Duodenal mucosa (tissue), 2 donors: ENCODE results near the gene PATJ.

Source experiments
- H3K27ac ChIP-seq: one replicate; pipeline ENCODE4 v1.7.0; 2013; ENCODE audit warnings: low read depth, low read length
- H3K27me3 ChIP-seq, 2 donors: one replicate each; pipeline ENCODE4 v1.7.0; 2013; ENCODE audit warnings: low read length in 2 of 2, control low read depth in 1 of 2; ENCODE audit not compliant: insufficient read depth in 2 of 2, control insufficient read depth in 1 of 2
- H3K36me3 ChIP-seq, 2 donors: one replicate each; pipeline ENCODE4 v1.7.0; 2013; ENCODE audit warnings: low read length in 2 of 2, control low read depth in 1 of 2; ENCODE audit not compliant: insufficient read depth in 2 of 2, control insufficient read depth in 1 of 2
- H3K4me1 ChIP-seq, 2 donors: one replicate each; pipeline ENCODE4 v1.7.0; 2013; ENCODE audit warnings: low read length in 2 of 2, control low read depth in 1 of 2; ENCODE audit not compliant: insufficient read depth in 2 of 2, control insufficient read depth in 1 of 2
- H3K4me3 ChIP-seq, 2 donors: one replicate each; pipeline ENCODE4 v1.7.0; 2013; ENCODE audit warnings: low read length in 2 of 2, low read depth in 1 of 2
- H3K9ac ChIP-seq, 2 donors: one replicate each; pipeline ENCODE4 v1.7.0; 2013; ENCODE audit warnings: low read length in 2 of 2, low read depth in 1 of 2
- H3K9me3 ChIP-seq, 2 donors: one replicate each; pipeline ENCODE4 v1.7.0; 2013; ENCODE audit warnings: low read length in 2 of 2, control low read depth in 1 of 2; ENCODE audit not compliant: control insufficient read depth in 1 of 2

Gene PATJ

DNA sequence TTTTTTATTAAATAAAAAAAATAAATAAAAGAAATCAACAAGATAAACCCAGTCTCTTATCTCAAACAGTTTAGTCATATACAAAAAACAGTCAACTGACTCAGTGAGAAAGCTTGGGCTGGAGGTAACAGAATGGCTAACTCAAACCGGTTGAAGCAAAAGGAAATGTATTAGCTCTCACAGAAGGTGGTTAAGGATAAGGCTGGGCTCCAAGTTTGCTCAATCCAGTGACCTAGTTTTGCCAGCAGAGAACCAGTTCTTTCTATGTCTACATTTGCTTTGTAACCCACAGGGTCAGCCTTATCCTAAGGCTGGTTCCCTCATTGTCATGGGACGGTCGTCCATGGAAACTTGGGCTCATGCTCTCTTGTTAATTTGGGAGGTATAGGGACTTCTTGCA, 307.9 kb downstream of the PATJ start:
- no peak overlapping the region for H3K9ac ChIP-seq
- H3K36me3 ChIP-seq, result peaks cover 9 to 10% of the 10 kb centered on the region in 2 donors
- H3K4me1 ChIP-seq, result no peaks in the 10 kb centered on the region

DNA sequence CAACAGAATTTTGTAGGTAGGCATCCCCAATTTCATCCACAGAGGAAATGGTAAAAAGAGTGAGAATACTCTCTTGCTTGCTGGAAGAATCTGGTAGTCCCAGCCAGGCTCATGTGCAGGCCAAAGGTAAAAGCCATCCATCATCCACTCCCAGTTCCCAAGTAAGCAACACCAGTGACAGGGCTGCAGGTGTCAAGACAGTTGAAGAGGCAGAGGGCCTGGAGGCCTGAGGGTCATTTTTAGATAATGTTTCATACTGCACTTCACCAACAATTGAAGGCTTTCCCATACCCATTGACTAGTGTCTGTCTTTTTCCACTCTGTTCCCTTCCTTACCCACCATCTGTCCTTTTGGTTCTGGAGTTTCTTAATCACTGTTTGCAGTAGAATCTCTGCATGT, 310.7 kb downstream of the PATJ start:
- H3K9me3 ChIP-seq, result no peaks in the 10 kb centered on the region
- no peak overlapping the region for H3K9ac ChIP-seq
- H3K4me1 ChIP-seq, result no peaks in the 10 kb centered on the region
- H3K4me3 ChIP-seq, result no peak overlapping the region
- H3K27me3 ChIP-seq, result no peaks in the 10 kb centered on the region
- H3K36me3 ChIP-seq, result peaks cover 9 to 10% of the 10 kb centered on the region in 2 donors
- H3K27ac ChIP-seq, result no peak overlapping the region

More for the DNA sequence above, 307.9 kb downstream of the PATJ start:
- H3K9me3 ChIP-seq, result no peaks in the 10 kb centered on the region
- H3K4me3 ChIP-seq, result no peak overlapping the region
- no peak overlapping the region for H3K27ac ChIP-seq
- no peaks in the 10 kb centered on the region for H3K27me3 ChIP-seq

DNA sequence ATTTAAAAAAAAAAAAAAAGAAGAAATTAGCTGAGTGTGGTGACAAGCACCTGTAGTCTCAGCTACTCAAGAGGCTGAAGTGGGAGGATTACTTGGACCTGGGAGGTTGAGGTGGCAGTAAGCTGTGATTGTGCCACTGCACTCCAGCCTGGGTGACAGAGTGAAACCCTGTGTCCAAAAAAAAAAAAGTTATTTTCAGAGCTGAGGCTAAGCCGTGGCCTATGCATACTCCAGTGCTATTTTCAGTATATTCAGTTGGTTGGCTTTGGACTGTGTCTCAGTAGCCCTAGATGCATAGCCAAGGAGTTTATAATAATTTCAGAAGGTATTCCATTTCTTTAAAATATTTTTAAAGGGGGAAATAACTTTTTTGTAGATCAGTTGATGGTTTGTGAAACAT, 311.9 kb downstream of the PATJ start:
- Histone ChIP-seq H3K36me3 (peaks cover 9 to 10% of the 10 kb centered on the region in 2 donors), H3K9me3 (no peaks in the 10 kb centered on the region), H3K9ac (no peak overlapping the region), H3K4me3 (no peak overlapping the region), H3K27ac (no peak overlapping the region), H3K27me3 (no peaks in the 10 kb centered on the region), H3K4me1 (no peaks in the 10 kb centered on the region)

DNA sequence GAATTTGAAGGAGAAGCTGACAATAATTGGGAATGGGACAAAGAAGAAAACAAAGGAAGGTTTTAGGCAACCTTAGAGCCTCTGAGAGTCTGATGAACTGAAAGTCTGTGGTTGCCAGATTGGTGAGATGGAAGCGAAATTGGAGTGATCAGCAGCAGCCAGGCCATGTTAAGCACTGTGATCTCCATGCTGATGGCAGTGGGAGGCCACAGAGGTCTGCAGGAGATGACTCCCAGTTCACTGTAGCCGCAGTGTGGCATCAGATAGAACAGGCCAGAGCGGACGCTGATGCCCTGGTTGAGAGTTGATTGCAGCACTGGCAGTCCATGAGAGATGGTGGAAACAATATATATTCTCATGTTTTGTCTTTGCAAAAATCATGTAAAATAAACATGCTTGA, 314.9 kb downstream of the PATJ start:
- no peak overlapping the region for H3K4me3 ChIP-seq
- no peaks in the 10 kb centered on the region for H3K4me1 ChIP-seq
- no peaks in the 10 kb centered on the region for H3K9me3 ChIP-seq
- peaks cover 0 to 3% of the 10 kb centered on the region in 2 donors for H3K36me3 ChIP-seq
- no peak overlapping the region for H3K27ac ChIP-seq
- H3K27me3 ChIP-seq, result no peaks in the 10 kb centered on the region
- no peak overlapping the region for H3K9ac ChIP-seq

DNA sequence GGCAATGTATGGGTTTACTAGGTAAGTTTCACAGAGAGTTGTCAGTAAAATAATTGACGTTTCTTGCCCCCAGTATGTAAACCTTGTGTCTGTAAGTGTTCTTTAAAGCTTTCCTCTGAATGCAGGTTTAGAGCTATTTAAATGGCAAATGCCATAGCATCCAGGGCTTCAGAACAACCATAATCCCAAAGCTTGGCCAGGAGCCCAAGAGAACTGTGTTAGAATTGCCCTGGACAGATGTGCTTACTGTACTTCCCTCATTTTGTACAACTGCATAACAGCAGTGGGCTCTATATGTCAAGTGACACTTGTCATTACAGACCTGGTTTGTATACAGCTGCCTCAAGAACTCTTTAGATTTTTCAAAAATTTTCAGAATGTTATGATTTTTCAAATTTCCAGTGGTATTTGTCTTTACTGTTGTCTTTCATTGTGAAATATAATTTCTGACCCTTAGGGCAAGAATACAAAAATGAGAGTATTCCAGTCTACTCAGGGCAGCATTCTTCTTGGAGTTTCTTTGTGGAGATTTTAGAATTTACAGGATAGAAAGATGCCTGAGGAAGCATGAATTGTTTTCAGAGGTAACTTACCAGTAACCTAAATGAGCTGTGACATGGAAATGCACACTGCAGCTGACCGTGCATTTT, 315.5 kb downstream of the PATJ start:
- H3K27me3 ChIP-seq, result no peaks in the 10 kb centered on the region
- H3K27ac ChIP-seq, result no peak overlapping the region
- no peaks in the 10 kb centered on the region for H3K4me1 ChIP-seq
- peaks cover 0 to 3% of the 10 kb centered on the region in 2 donors for H3K36me3 ChIP-seq
- no peak overlapping the region for H3K4me3 ChIP-seq
- H3K9me3 ChIP-seq, result no peaks in the 10 kb centered on the region
- no peak overlapping the region for H3K9ac ChIP-seq

DNA sequence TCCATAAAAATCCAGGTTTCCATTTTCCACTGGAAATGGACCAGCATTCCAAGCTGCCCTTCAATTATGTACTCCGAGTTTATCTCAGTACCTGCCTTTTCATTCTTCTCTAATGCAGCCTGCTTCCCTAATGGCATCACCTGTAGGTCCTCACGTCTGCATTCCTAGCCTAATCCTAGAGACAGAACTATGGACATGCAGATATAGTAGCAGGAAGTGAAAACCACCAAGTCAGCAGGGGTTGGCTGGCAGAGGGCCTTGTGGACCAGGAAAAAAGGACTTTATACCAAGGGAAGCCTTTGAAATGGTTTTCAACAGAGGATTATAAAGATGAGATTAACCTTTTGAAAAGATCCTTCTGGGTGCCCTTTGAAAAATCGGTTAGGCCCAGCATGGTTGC, 316.7 kb downstream of the PATJ start:
- Histone ChIP-seq H3K4me1 (no peaks in the 10 kb centered on the region), H3K27ac (no peak overlapping the region), H3K9me3 (peaks cover 0 to 4% of the 10 kb centered on the region in 2 donors), H3K4me3 (no peak overlapping the region), H3K36me3 (no peaks in the 10 kb centered on the region), H3K9ac (no peak overlapping the region), H3K27me3 (no peaks in the 10 kb centered on the region)

DNA sequence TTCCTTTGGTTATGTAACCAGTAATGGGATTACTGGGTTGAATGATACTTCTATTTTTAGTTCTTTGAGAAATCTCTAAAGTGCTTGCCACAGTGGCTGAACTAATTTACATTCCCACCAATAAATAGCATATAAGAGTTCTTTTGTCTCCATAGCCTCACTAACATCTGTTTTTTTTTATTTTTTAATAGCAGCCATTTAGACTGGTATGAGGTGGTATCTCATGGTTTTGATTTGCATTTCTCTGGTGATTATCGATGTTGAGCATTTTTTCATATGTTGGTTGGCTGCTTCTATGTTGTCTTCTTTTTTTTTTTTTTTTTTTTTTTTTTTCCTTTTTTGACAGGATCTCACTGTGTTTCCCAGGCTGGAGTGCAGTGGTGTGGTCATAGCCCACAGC, 319.8 kb downstream of the PATJ start:
- peaks cover 4 to 7% of the 10 kb centered on the region in 2 donors for H3K9me3 ChIP-seq
- H3K4me1 ChIP-seq, result no peaks in the 10 kb centered on the region
- no peak overlapping the region for H3K9ac ChIP-seq
- H3K27ac ChIP-seq, result no peak overlapping the region
- H3K36me3 ChIP-seq, result no peaks in the 10 kb centered on the region
- H3K27me3 ChIP-seq, result no peaks in the 10 kb centered on the region
- H3K4me3 ChIP-seq, result no peak overlapping the region

DNA sequence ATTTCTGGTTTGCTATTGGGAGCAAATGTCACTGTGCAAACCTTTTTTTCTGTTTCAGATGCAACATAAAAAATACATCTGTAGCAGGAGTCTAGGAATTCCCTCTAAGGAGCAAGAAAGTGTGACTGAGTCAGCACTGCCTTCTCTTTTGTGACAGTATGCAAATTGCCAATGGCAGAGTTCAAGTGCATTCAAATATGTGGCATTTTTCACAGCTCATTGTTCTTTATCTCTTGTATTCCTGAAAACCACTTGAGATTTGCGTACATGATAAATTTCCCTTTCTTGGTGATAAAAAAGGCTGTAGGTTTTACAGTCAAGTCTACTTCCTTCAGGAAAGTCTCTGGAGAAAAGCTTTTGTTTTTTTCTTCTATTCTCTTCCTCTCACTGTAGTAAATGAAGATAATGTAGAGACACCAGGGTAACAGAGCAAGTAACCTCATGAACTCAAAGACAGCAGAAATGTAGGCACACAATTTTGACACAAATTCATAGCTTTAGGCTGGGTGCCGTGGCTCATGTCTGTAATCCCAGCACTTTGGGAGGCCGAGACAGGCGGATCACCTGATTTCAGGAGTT, 322.6 kb downstream of the PATJ start:
- H3K4me3 ChIP-seq, result no peak overlapping the region
- no peaks in the 10 kb centered on the region for H3K27me3 ChIP-seq
- H3K9ac ChIP-seq, result no peak overlapping the region
- H3K9me3 ChIP-seq, result peaks cover 4 to 7% of the 10 kb centered on the region in 2 donors
- H3K4me1 ChIP-seq, result no peaks in the 10 kb centered on the region
- H3K36me3 ChIP-seq, result peaks cover 0 to 4% of the 10 kb centered on the region in 2 donors
- no peak overlapping the region for H3K27ac ChIP-seq

DNA sequence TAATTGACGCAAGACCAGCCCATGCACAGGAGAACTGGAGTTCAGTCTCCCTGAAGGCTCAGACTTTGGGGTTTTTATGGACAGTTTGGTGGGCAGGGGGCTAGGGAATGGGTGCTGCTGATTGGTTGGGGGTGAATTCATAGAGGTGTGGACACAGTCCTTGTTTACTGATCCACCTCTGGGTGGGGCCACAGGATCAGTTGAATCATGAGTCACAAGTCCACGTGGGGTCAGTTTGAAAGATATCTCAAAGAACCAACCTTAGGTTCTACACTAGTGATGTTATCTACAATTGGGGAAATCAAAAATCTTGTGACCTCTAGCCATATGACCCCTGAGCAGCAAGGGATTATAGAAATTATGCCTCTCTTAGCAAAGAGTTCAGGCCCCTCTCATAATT, 324.4 kb downstream of the PATJ start:
- Histone ChIP-seq H3K9me3 (peaks cover 4 to 7% of the 10 kb centered on the region in 2 donors), H3K9ac (no peak overlapping the region), H3K36me3 (peaks cover 0 to 4% of the 10 kb centered on the region in 2 donors), H3K4me1 (no peaks in the 10 kb centered on the region), H3K4me3 (no peak overlapping the region), H3K27me3 (no peaks in the 10 kb centered on the region), H3K27ac (no peak overlapping the region)

DNA sequence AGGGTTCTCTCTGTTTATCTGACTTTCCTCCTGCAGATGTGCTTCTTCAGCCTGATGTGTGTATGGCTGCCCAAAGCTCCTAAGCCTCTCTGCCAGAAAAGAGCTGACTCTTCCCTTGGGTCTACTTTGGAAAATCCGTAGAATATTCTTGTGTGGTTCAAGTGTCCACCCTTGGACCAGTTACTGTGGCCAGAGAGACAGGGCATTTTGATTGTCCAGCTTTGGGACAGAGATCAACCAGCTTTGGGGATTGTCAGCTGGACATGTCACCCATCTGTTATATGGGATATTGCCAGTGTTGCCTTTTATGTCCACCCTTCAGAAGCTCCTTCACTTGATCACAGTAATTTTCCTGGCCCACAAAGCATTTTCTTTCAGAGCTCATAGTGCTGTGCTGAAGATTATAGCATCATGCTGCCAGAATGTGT, 326.1 kb downstream of the PATJ start:
- H3K36me3 ChIP-seq, result peaks cover 0 to 4% of the 10 kb centered on the region in 2 donors
- H3K9me3 ChIP-seq, result peaks cover 3 to 4% of the 10 kb centered on the region in 2 donors
- H3K4me1 ChIP-seq, result no peaks in the 10 kb centered on the region
- H3K27me3 ChIP-seq, result no peaks in the 10 kb centered on the region
- no peak overlapping the region for H3K4me3 ChIP-seq
- H3K27ac ChIP-seq, result no peak overlapping the region
- no peak overlapping the region for H3K9ac ChIP-seq
